Esophagus muscularis mucosa (tissue), 4 donors: ENCODE measurements around the gene SECISBP2.
"Not testable (repeated sequence)": the region's sequence is repeated elsewhere in the genome, so short reads cannot be mapped to it uniquely, and the experiment has no call there.

Source experiments
- CTCF ChIP-seq, 3 experiments: fragments of 200-600 bp in 2 of 3; fragments of 450-650 bp in 1 of 3; sonication (generic) in 2 of 3; IDR thresholded peaks; one replicate each; pipeline ENCODE4 v1.5.1; 2017 to 2019; ENCODE audit warnings: antibody characterized with exemption in 3 of 3, mild to moderate bottlenecking in 2 of 3, moderate library complexity in 1 of 3
- EP300 ChIP-seq: sonication (generic); formaldehyde crosslinking; IDR thresholded peaks from one replicate; pipeline ENCODE4 v1.6.1; 2017; ENCODE audit warnings: antibody characterized with exemption
- POLR2A ChIP-seq: fragments of 450-650 bp; IDR thresholded peaks from one replicate; pipeline ENCODE4 v1.6.1; 2017; ENCODE audit warnings: antibody characterized with exemption, moderate library complexity, mild to moderate bottlenecking, low read depth
- POLR2AphosphoS5 ChIP-seq, 2 donors: sonication (generic); formaldehyde crosslinking; IDR thresholded peaks; one replicate each; pipeline ENCODE4 v1.6.1; 2017; ENCODE audit warnings: antibody characterized with exemption in 2 of 2

- TF ChIP-seq POLR2A; EP300; CTCF (IDR thresholded peaks at IDR 0.05); POLR2AphosphoS5 (IDR thresholded peaks at IDR 0.05): not testable (repeated sequence)
Measured at GRCh38 chr9:89282248-89282968, 35.9 kb upstream of the SECISBP2 start.
